Heart left ventricle (tissue), 16 donors: Measurements from ENCODE around the gene SEC61A1. TPM values are rescaled to one million over a fixed set of nuclear protein-coding genes. Genes with fewer than 3 reads are reported as not detected.

Experiments used
- ATAC-seq, 4 donors: fragments of 200-7000 bp; cut with Tn5 transposase; one replicate each; pipeline ENCODE4 v1.9.1; 2020 to 2022; ENCODE audit warnings: moderate library complexity in 4 of 4, mild to moderate bottlenecking in 3 of 4, moderate number of reproducible peaks in 1 of 4
- DNase-seq, 5 donors: peaks; one replicate each; pipeline ENCODE4 v3.0.0-alpha.2; 2020
- H3K27ac ChIP-seq, 12 donors: fragments of 200-600 bp; sonication (generic) in 4 of 12; one replicate each; pipeline versions ENCODE4 v1.5.0 to v1.8.0; 2016 to 2022; ENCODE audit warnings: mild to moderate bottlenecking in 2 of 12
- H3K27me3 ChIP-seq, 9 donors: fragments of 200-600 bp; sonication (generic) in 2 of 9; one replicate each; pipeline versions ENCODE4 v1.5.1 to v1.8.0; 2016 to 2022; ENCODE audit warnings: mild to moderate bottlenecking in 3 of 9
- H3K36me3 ChIP-seq, 9 donors: fragments of 200-600 bp; sonication (generic) in 2 of 9; one replicate each; pipeline versions ENCODE4 v1.5.0 to v1.8.0; 2018 to 2022; ENCODE audit warnings: mild to moderate bottlenecking in 2 of 9
- H3K4me1 ChIP-seq, 12 donors: fragments of 200-600 bp; sonication (generic) in 4 of 12; one replicate each; pipeline versions ENCODE4 v1.5.0 to v1.8.0; 2016 to 2022; ENCODE audit warnings: mild to moderate bottlenecking in 3 of 12
- H3K4me3 ChIP-seq, 12 donors: fragments of 200-600 bp; sonication (generic) in 4 of 12; one replicate each; pipeline versions ENCODE4 v1.5.0 to v1.8.0; 2017 to 2022; ENCODE audit warnings: mild to moderate bottlenecking in 9 of 12, moderate library complexity in 4 of 12
- H3K9me3 ChIP-seq, 12 donors: fragments of 200-600 bp; sonication (generic) in 4 of 12; one replicate each; pipeline versions ENCODE4 v1.5.0 to v1.8.0; 2016 to 2022; ENCODE audit warnings: mild to moderate bottlenecking in 1 of 12
- CTCF ChIP-seq, 12 donors: fragments of 200-600 bp; sonication (generic) in 4 of 12; IDR thresholded peaks; one replicate each; pipeline versions ENCODE4 v1.5.0 to v1.8.0; 2018 to 2022; ENCODE audit warnings: antibody characterized with exemption in 12 of 12, mild to moderate bottlenecking in 5 of 12
- POLR2A ChIP-seq, 2 donors: fragments of 450-650 bp; IDR thresholded peaks; one replicate each; pipeline ENCODE4 v1.6.1; 2017; ENCODE audit warnings: antibody characterized with exemption in 2 of 2, mild to moderate bottlenecking in 2 of 2, moderate library complexity in 2 of 2
- whole genome bisulfite sequencing, 4 donors: extraction: QIAGEN DNeasy Blood & Tissue Kit in 2 of 4; methylation state at CpG; one replicate each; pipeline versions ENCODE4 v1.1.5 to v1.1.7; 2013 to 2018; 5-methylcytosine and 5-hydroxymethylcytosine counted together
- intact Hi-C, 10 donors: fragments of 100-400 bp; cut with DNase I; formaldehyde crosslinking; loops; one replicate each; pipeline versions ENCODE4 v1.11.1 to v1.14.2; 2022
- polyA plus RNA-seq, 2 donors: library from polyadenylated mRNA; stranded (reverse); fragments of 200-250 nt; gene quantifications; one replicate each; pipeline ENCODE4 v1.2.3, GENCODE V29; 2013
- total RNA-seq, 9 donors: library from RNA; depleted of rRNA in 2 of 9; stranded (reverse); fragments of >200 nt in 2 of 9; fragmentation: NEBNext Ultra II Directional in 3 of 9; extraction: Animal tissue kit (Norgen Biotek cat#: 25700) in 3 of 9; gene quantifications; one replicate each; pipeline versions ENCODE4 v1.1.0 to v1.2.4, GENCODE V29; 2016 to 2023
- donor health status: ischemic (EF 13 %, LVEDD 7.1; RV severe dilation, severe dysfunction).
- donor health status: healthy with polysubstance abuse.
- donor health status: DM: no; HTN: yes; CAD: no.
- donor health status: DM: no; HTN: no; CAD: no.
- donor health status: ischemic (EF 25% LVEDD 6.9; RV normal size, moderate dysfunction).
- donor health status: ischemic (EF 25% LVEDD 5.7; RV mildly dilated, moderate dysfunction).
- donor health status: healthy.
- donor health status: DM: yes; HTN: yes; CAD: no.
- donor health status: ischemic (EF 35%, LVEDD 5.7; RV mildly dilated, moderate dysfunction).
- donor health status: nonischemic (EF 11% LVEDD 7.7; RV severe dilation, severe dysfunction).
- donor health status: DM: yes; HTN: yes; CAD: no.
- donor health status: PGD.
- donor health status: ischemic (EF 29% LVEDD 5.4; RV normal size, mild dysfunction).
- donor health status: nonischemic (EF 23%, LVEDD 6.1; RV moderate dilation, normal function).

Gene SEC61A1
- total and polyA plus RNA-seq, 11 donors, result 36.5 to 179 (median 78.2) TPM

DNA sequence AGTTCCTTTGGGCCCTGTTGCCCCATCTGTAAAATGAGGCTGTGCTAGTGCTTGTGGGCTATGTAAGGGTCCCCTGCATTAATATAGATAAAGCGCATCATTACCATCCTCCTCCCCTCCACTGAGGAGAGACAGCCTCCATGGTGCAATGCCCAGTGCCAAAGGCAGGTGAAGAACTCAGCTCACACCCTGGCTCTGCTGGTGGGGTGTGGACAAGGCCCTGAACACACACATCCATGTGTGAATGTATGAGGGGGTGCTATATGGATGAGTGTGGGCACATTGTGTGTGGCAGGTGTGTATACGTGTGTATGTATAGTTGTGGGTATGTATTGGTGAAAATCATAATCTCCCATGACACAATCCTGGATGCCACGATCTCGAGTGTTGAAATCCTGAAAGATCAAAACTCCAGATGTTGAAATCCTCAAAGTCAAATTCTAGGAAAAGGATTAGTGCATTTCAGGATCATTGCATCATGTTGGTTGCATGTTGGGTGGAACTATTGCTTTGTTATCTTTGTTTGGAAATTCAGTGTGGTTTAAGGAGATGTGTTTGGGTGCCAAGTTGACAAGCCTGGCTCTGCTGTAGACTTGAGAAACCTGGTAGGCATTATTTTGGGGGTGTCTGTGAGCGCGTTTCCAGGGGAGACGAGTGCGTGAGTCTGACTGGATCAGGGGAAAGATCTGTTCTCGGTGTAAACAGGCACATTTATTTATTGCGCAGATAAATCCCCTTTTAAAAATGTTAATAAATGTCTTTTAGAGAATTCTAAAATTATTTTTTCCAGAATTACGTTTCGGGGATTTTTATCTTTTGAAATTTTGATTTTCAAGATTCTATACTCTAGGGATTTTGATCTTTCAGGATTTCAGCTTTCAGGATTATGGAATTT, 42.0 kb upstream of the SEC61A1 start:
- Histone ChIP-seq H3K4me1 (peaks cover 0 to 3% (median 0%) of the 10 kb centered on the region in 12 donors), H3K27ac (no peak overlapping the region), H3K4me3 (no peak overlapping the region), H3K27me3 (peaks cover 0 to 22% (median 2%) of the 10 kb centered on the region in 9 donors), H3K9me3 (no peaks in the 10 kb centered on the region), H3K36me3 (no peaks in the 10 kb centered on the region)
- 93 to 95% (median 94%) methylated on average over 12 of the region's 12 CpGs for WGBS, 4 donors
- TF ChIP-seq POLR2A (IDR thresholded peaks at IDR 0.05) (no peak), CTCF (IDR thresholded peaks at IDR 0.05) (no peak)
- no peak for DNase-seq
- ATAC-seq, result peak in 1 of 4 donors; percentile 19
- intact Hi-C loops, result no loop called here

GRCh38 chr3:128011140-128011539, 41.1 kb upstream of the SEC61A1 start:
- Histone ChIP-seq H3K4me1 (peaks cover 0 to 3% (median 0%) of the 10 kb centered on the region in 12 donors), H3K27ac (no peak overlapping the region), H3K4me3 (no peak overlapping the region), H3K27me3 (peaks cover 0 to 19% (median 0%) of the 10 kb centered on the region in 9 donors), H3K36me3 (no peaks in the 10 kb centered on the region), H3K9me3 (no peaks in the 10 kb centered on the region)
- WGBS, 4 donors, result 11 to 22% (median 14%) methylated on average over 12 of the region's 12 CpGs
- TF ChIP-seq POLR2A (IDR thresholded peaks at IDR 0.05) (no peak), CTCF (IDR thresholded peaks at IDR 0.05) (peak in 4 of 12 donors; percentile 15 to 38 (median 30))
- no peak for DNase-seq
- no peak for ATAC-seq
- intact Hi-C loops, result no loop called here

GRCh38 chr3:128012050-128012449, 40.2 kb upstream of the SEC61A1 start:
- Histone ChIP-seq H3K4me1 (peaks cover 0 to 2% (median 0%) of the 10 kb centered on the region in 12 donors), H3K27me3 (peaks cover 0 to 14% (median 0%) of the 10 kb centered on the region in 9 donors), H3K9me3 (no peaks in the 10 kb centered on the region), H3K36me3 (no peaks in the 10 kb centered on the region), H3K4me3 (no peak overlapping the region), H3K27ac (no peak overlapping the region)
- ATAC-seq (no peak), DNase-seq (no peak)
- TF ChIP-seq CTCF (IDR thresholded peaks at IDR 0.05) (no peak), POLR2A (IDR thresholded peaks at IDR 0.05) (no peak)
- intact Hi-C loops, result no loop called here
- 91 to 96% (median 93%) methylated on average over 14 of the region's 14 CpGs for WGBS, 4 donors

DNA sequence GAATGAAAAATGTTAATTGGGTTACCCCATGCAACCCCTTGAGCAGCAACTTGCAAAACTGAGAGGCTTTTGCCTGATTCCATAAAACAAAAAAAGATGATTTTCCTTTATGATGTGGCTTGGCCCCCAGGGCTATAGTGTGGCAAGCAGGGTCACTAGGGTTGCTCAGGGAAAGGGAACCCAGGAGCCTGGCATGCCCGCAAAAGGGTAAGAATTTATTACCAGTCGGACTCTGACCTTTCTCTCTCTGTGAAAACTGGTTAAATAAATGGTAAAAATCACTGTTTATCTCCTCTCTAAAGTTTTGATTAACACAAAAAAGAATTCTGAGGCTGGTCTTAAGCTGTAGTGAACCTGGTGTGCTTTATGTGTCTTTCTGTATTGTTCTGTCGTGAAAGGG, 37.7 kb upstream of the SEC61A1 start:
- TF ChIP-seq CTCF (IDR thresholded peaks at IDR 0.05) (no peak), POLR2A (IDR thresholded peaks at IDR 0.05) (no peak)
- Histone ChIP-seq H3K27ac (no peak overlapping the region), H3K4me3 (no peak overlapping the region), H3K27me3 (peaks cover 0 to 5% (median 0%) of the 10 kb centered on the region in 9 donors), H3K9me3 (no peaks in the 10 kb centered on the region), H3K36me3 (no peaks in the 10 kb centered on the region), H3K4me1 (no peaks in the 10 kb centered on the region)
- ATAC-seq (no peak), DNase-seq (no peak)
- intact Hi-C loops, result no loop called here
- WGBS, 4 donors, result 92 to 95% (median 95%) methylated on average over 3 of the region's 3 CpGs
